Measurements from ENCODE around the gene EIF2B2. TPM values are rescaled to one million over a fixed set of nuclear protein-coding genes. Genes with fewer than 3 reads are reported as not detected.

Gene EIF2B2
- total RNA-seq, 4 donors from 2014 or later: 27.3 to 41.9 (median 35.5) TPM

- DNase-seq: no peak
- Histone ChIP-seq H3K4me3 (no peak overlapping the region), H3K27ac (no peak overlapping the region), H3K36me3 (no peaks in the 10 kb centered on the region), H3K27me3 (no peaks in the 10 kb centered on the region), H3K4me1 (no peaks in the 10 kb centered on the region), H3K9me3 (no peaks in the 10 kb centered on the region)
- no peak for TF ChIP-seq CTCF (IDR thresholded peaks at IDR 0.05)
- no peak for TF ChIP-seq POLR2A (IDR thresholded peaks at IDR 0.05)
- intact Hi-C loops (cut with DNase I; ENCODE audit: low total_unique reads): no loop called here
Measured at GRCh38 chr14:74965486-74966153, 37.1 kb upstream of the EIF2B2 start.

- intact Hi-C loops (cut with DNase I; ENCODE audit: low total_unique reads): no loop called here
- H3K9me3 ChIP-seq: no peaks in the 10 kb centered on the region
- TF ChIP-seq CTCF (IDR thresholded peaks at IDR 0.05) (no peak), POLR2A (IDR thresholded peaks at IDR 0.05) (no peak)
Measured at GRCh38 chr14:74968811-74969210, 33.9 kb upstream of the EIF2B2 start.

GRCh38 chr14:74973003-74973653, 29.6 kb upstream of the EIF2B2 start:
- intact Hi-C loops (cut with DNase I; ENCODE audit: low total_unique reads): no loop called here

More at GRCh38 chr14:74968811-74969210, 33.9 kb upstream of the EIF2B2 start:
- no peak overlapping the region for H3K4me3 ChIP-seq
- no peak for DNase-seq
- no peak overlapping the region for H3K27ac ChIP-seq
- no peaks in the 10 kb centered on the region for H3K27me3 ChIP-seq
- H3K4me1 ChIP-seq: no peaks in the 10 kb centered on the region
- H3K36me3 ChIP-seq: no peaks in the 10 kb centered on the region

GRCh38 chr14:74973905-74974363, 28.8 kb upstream of the EIF2B2 start:
- no peaks in the 10 kb centered on the region for H3K36me3 ChIP-seq
- TF ChIP-seq POLR2A (IDR thresholded peaks at IDR 0.05): no peak
- no peak for TF ChIP-seq CTCF (IDR thresholded peaks at IDR 0.05)
- no peak overlapping the region for H3K4me3 ChIP-seq
- peak overlapping the region; percentile 12 to 47 for H3K27ac ChIP-seq
- no peaks in the 10 kb centered on the region for H3K9me3 ChIP-seq
- intact Hi-C loops (cut with DNase I; ENCODE audit: low total_unique reads): no loop called here
- peaks cover 0 to 4% of the 10 kb centered on the region in 2 donors for H3K4me1 ChIP-seq
- DNase-seq: no peak
- no peaks in the 10 kb centered on the region for H3K27me3 ChIP-seq

More at GRCh38 chr14:74973003-74973653, 29.6 kb upstream of the EIF2B2 start:
- H3K9me3 ChIP-seq: no peaks in the 10 kb centered on the region
- peak overlapping the region; percentile 31 to 59 for H3K27ac ChIP-seq
- H3K4me1 ChIP-seq: peaks cover 0 to 4% of the 10 kb centered on the region in 2 donors
- H3K4me3 ChIP-seq: no peak overlapping the region
- no peaks in the 10 kb centered on the region for H3K27me3 ChIP-seq
- no peaks in the 10 kb centered on the region for H3K36me3 ChIP-seq
- peak; percentile 49 to 53 for DNase-seq
- TF ChIP-seq CTCF (IDR thresholded peaks at IDR 0.05) (no peak), POLR2A (IDR thresholded peaks at IDR 0.05) (no peak)

All from uterus (tissue), 4 donors.